ENCODE data around the gene NIPAL3. TPM values are rescaled to one million over a fixed set of nuclear protein-coding genes. Genes with fewer than 3 reads are reported as not detected.

NIPAL3 gene
- 5.8 to 8.6 TPM (median 7.1 TPM) in 5 replicates for total RNA-seq (2022; extraction: Qiagen RNA extraction; ENCODE audit: low read depth)

GRCh38 chr1:24415334-24415909 is at the start of gene NIPAL3:
NIPAL3 (plus strand) TSS chr1:24415802; CDS start chr1:24419548, 3,746 bp downstream.

GRCh38 chr1:24413350-24414163 is 2.0 kb upstream of the NIPAL3 start, which contains the start of gene STPG1:
STPG1 (minus strand) TSS chr1:24413782; CDS start chr1:24401388, 12,394 bp downstream.

GRCh38 chr1:24502709-24503058 is 87.1 kb downstream of the NIPAL3 start, which contains the start of gene RCAN3:
RCAN3 (plus strand) TSS chr1:24502836; CDS start chr1:24514373, 11,537 bp downstream.

Other genes starting within 250 kb of the NIPAL3 start
- 0.73 to 1.6 TPM (median 1.1 TPM) in 5 replicates for gene IFNLR1, start 228.5 kb upstream of the NIPAL3 start, total RNA-seq (2022; extraction: Qiagen RNA extraction; ENCODE audit: low read depth)
- gene GRHL3, start 96.4 kb upstream of the NIPAL3 start, total RNA-seq (2022; extraction: Qiagen RNA extraction; ENCODE audit: low read depth), result 0.50 to 0.66 TPM (median 0.54 TPM) in 5 replicates
- gene STPG1, start 2.0 kb upstream of the NIPAL3 start, total RNA-seq (2022; extraction: Qiagen RNA extraction; ENCODE audit: low read depth), result 5.7 to 8.7 TPM (median 6.7 TPM) in 5 replicates
- gene RCAN3, start 87.0 kb downstream of the NIPAL3 start, total RNA-seq (2022; extraction: Qiagen RNA extraction; ENCODE audit: low read depth), result 9.7 to 12.8 TPM (median 11.7 TPM) in 5 replicates
- 0.03 to 0.08 TPM (median 0.04 TPM) in 4 of 5 replicates, not detected in the other for gene NCMAP, start 140.3 kb downstream of the NIPAL3 start, total RNA-seq (2022; extraction: Qiagen RNA extraction; ENCODE audit: low read depth)
- 33.8 to 66.6 TPM (median 43.2 TPM) in 5 replicates for gene SRRM1, start 227.5 kb downstream of the NIPAL3 start, total RNA-seq (2022; extraction: Qiagen RNA extraction; ENCODE audit: low read depth)